ENCODE data around the gene PGBD5.

Gene PGBD5

DNA sequence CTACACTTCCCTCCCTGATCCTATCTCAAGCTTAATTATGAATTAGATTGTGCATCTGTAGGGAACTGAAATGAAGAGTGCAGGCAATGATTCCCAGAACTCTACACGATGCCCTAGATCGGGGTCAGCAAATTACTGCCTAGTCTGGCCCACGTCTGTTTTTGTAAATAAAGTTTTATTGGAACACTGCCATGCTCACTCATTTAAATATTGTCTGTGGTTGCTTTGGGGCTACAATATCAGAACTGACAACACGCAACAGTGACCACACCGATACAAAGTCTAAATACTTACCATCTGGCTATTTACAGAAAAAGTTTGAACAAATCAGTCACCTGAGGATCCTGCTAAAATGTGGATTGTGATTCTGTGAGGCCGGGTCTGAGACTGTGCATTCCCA lies 74.1 kb downstream of the PGBD5 start:
- in situ Hi-C loops (cut with MboI; ENCODE audit: low sequenced_read_pairs): no loop called here

DNA sequence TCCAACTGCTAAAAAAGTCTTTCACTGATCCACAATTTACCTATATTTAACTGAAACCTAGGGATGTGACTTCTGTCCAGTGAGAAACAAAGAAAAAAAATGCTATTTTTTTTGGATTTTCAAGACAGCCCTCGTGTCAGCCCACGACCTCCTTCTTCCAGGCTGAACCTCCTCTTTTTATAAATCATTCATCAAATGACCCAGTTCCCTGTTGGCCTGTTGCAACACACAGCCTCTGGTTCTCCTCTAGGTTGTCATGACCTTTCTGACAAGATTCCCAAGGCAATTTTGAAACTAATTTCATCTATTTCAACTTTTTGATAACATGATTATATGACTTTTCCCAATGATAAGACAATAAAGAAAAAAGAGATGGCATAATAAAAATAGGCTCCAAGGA lies 74.6 kb downstream of the PGBD5 start:
- in situ Hi-C loops (cut with MboI; ENCODE audit: low sequenced_read_pairs): no loop called here

GRCh38 chr1:230350208-230350921 lies 75.8 kb downstream of the PGBD5 start:
- in situ Hi-C loops (cut with MboI; ENCODE audit: low sequenced_read_pairs): no loop called here

- in situ Hi-C loops (cut with MboI; ENCODE audit: low sequenced_read_pairs): no loop called here
Measured at GRCh38 chr1:230349020-230349393, 77.1 kb downstream of the PGBD5 start.

GRCh38 chr1:230348386-230349019 lies 77.6 kb downstream of the PGBD5 start:
- in situ Hi-C loops (cut with MboI; ENCODE audit: low sequenced_read_pairs): no loop called here

DNA sequence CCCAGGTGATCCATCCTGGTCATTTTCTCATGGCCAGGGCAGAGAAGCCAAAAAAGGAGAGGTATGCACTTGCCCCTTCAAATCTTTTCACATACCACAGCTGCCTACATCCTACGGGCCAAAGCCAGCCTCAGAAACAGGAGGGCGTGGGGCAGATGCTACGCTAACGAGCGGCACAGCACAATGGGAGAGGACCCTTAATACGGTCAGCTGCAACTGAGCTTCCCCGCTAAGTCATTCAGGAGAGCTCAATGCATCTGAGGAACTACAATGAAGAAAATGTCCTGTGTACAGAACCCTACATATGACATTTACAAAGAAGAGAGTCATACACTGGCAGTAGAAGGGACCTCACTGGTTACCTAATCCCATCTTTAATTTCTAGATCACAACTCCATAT lies 78.2 kb downstream of the PGBD5 start:
- in situ Hi-C loops (cut with MboI; ENCODE audit: low sequenced_read_pairs): no loop called here

DNA sequence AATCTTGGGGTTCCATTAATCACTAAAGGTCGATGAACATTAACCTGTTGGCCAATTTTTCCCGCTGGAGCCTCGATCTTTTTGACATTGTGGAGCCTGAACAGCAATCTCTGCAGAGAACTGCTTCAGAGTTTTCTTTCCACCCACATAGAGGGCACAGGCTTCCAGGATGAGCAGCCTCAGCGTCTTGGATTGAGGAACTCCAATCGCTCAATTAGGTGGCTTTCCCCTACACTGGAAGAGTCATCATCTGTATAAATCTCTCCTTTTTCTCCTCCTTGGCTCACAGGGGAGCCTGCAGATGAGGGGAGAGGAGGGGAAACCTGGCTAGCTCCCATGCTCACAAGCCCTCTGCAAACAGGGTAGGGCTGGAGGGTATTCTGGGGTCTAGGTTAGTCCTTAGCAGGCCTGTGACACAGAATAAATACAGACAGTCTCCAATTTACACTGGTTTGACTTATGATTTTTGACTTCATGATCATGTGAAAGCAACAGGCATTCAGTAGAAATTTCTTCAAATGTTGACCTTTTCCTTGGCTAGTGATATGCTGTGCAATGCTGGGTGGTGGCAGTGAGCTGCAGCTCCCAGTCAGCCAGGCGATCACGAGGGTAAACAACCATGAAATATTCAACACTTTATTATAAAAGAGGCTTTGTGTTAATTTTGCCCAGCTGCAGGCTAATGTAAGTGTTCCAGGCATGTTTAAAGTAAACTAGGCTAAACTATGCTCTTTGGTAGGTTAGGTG lies 80.8 kb downstream of the PGBD5 start:
- in situ Hi-C loops (cut with MboI; ENCODE audit: low sequenced_read_pairs): no loop called here

- in situ Hi-C loops (cut with MboI; ENCODE audit: low sequenced_read_pairs): no loop called here
Measured at GRCh38 chr1:230342699-230343098, 83.4 kb downstream of the PGBD5 start.

- in situ Hi-C loops (cut with MboI; ENCODE audit: low sequenced_read_pairs): no loop called here
Measured at GRCh38 chr1:230342019-230342418, 84.1 kb downstream of the PGBD5 start.

DNA sequence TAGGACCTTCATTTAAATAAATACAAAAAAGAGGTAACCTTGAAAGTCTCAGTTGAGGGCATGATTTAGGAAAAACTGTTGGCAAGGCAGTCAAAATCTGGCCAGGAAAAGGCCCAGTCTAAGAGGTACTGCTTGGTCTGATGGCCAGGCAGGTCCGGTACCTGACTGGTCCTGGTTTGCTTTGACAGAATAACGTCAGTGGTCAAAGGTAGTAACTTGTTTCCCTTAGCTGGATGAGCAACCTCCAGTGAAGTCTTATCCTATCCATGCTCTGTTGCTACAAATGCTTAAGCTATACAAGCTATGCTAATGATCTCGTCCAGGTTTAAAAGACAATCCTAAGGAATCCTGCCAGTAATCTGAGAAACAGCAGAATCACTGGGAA lies 85.0 kb downstream of the PGBD5 start:
- in situ Hi-C loops (cut with MboI; ENCODE audit: low sequenced_read_pairs): no loop called here

GRCh38 chr1:230340526-230341161 lies 85.5 kb downstream of the PGBD5 start:
- in situ Hi-C loops (cut with MboI; ENCODE audit: low sequenced_read_pairs): no loop called here

DNA sequence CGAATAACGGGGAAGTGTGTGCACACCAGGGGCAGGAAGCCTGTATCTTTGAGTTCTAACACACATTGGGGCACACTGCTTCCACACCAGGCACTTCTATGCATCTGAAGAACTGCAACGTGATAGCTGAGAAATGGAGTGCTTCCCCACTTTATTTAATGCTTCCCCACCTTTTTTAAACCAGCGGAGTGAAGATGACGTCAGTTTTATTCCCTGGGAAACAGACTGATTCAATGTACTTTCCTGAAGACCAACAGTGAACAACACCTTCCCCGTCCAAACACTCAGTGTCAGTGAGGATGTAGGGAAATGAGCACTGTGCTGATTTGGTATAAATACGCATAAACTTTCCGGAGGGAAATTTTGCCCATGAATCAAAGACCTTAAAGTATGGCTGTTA lies 87.1 kb downstream of the PGBD5 start:
- in situ Hi-C loops (cut with MboI; ENCODE audit: low sequenced_read_pairs): no loop called here

GRCh38 chr1:230337266-230337665 lies 88.9 kb downstream of the PGBD5 start:
- in situ Hi-C loops (cut with MboI; ENCODE audit: low sequenced_read_pairs): no loop called here

DNA sequence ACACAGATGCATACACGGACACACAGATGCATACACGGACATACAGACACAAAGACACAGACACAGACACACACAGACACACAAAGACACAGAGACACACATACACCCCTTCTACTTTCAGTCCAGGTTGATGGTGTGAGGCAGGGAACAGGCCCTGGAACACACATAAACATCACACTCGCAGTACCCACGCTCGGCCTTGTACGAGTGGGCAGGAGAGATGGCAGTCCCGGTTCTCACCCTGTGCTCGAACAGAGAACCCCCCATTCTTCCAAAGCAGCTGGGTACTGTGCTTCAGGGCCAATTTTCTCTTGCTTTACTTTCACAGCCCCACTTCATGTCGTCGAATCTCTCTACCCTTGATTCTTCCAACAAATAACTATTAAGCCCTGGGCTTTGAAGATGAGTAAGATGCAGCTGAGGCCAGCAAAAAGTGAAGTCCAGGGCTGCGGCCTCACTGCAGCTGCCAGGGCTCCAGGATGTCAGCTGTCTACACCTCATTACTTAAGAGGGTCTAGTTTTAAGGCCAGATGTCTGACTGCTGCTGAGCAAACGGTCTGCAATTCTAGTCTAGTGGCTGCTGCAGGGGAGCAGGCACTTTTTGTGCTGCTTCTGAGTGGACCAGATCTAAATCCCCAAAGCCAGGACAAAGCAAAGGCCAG lies 90.1 kb downstream of the PGBD5 start:
- in situ Hi-C loops (cut with MboI; ENCODE audit: low sequenced_read_pairs): no loop called here

- in situ Hi-C loops (cut with MboI; ENCODE audit: low sequenced_read_pairs): no loop called here
Measured at GRCh38 chr1:230334447-230334837, 91.7 kb downstream of the PGBD5 start.

- in situ Hi-C loops (cut with MboI; ENCODE audit: low sequenced_read_pairs): no loop called here
Measured at GRCh38 chr1:230333590-230334446, 92.3 kb downstream of the PGBD5 start.

DNA sequence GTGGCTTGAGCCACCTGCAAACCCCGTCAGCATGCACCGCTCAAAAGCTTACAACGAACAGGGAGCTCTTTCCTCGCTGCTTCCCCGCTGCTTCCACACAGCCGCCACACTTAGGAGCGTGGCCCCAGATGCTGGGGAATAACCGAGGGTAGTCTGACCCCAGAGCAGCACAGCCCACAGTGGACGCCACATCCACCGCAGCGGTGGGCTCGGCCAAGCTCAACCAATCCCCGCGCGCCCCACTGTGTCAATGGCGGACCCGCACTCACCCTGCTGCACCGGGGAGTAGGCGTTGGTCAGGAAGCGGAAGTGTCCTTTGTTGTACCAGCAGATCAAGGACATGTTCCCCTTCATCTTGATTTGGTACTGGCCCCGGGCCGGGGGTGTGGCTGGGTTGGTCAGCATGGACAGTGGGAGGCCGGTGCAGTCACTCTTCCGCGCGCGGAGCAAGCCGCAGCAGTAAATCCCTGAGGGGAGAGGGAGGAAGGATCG lies 93.5 kb downstream of the PGBD5 start:
- in situ Hi-C loops (cut with MboI; ENCODE audit: low sequenced_read_pairs): no loop called here

- in situ Hi-C loops (cut with MboI; ENCODE audit: low sequenced_read_pairs): no loop called here
Measured at GRCh38 chr1:230332061-230332460, 94.1 kb downstream of the PGBD5 start.

- in situ Hi-C loops (cut with MboI; ENCODE audit: low sequenced_read_pairs): no loop called here
Measured at GRCh38 chr1:230330157-230330556, 96.0 kb downstream of the PGBD5 start.
